Measurements from ENCODE around the gene ULBP1. TPM values are rescaled to one million over a fixed set of nuclear protein-coding genes. Genes with fewer than 3 reads are reported as not detected.

The ULBP1 gene
- total RNA-seq, 1 experiment from 2014 or later = 1.6 TPM

DNA sequence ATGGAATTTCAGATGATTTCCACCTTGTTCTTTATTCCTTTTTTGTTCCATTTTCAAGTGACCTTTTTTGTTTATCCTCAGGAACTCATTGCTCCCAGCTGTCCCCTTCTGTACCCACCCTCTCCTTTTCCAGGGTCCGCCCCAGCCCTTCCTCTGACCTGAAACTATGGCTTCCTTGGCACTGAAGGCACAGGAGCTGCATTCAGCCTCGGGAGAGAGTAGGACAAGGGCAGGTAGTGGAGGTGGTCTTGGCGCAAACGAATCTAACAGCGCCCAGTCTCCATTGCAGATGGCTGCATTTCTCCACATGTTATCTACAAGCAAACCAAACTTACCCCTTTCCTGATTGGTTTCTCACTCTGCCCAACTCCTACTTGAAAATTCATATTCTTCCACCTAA lies 30.7 kb upstream of the ULBP1 start:
- Histone ChIP-seq H3K79me2 (ENCODE audit: insufficient read depth, low read length) (no peaks in the 10 kb centered on the region), H3K56ac (ENCODE audit: insufficient read length, low read depth, low read length) (no peak overlapping the region), H2BK5ac (ENCODE audit: insufficient read length, low read length) (no peak overlapping the region), H3K9ac (ENCODE audit: extremely low read depth, insufficient read length, low read length) (no peak overlapping the region), H4K8ac (replicated peaks; ENCODE audit: insufficient read length, low read depth, low read length) (no peak overlapping the region), H3K4ac (ENCODE audit: low read depth, low read length) (no peak overlapping the region), H3T11ph (ENCODE audit: low read length) (no peak overlapping the region), H3K4me2 (ENCODE audit: insufficient read depth, insufficient read length, low read length) (no peak overlapping the region), H2BK20ac (ENCODE audit: low read depth, low read length, poor library complexity, severe bottlenecking) (no peak overlapping the region), H4K5ac (ENCODE audit: insufficient read length, low read depth, low read length) (no peak overlapping the region), H3K9me3 (ENCODE audit: control insufficient read depth, low read depth, low read length) (no peaks in the 10 kb centered on the region), H2BK12ac (ENCODE audit: insufficient read length, low read depth, low read length) (no peak overlapping the region), H3K4me1 (ENCODE audit: insufficient read depth, low read length) (no peaks in the 10 kb centered on the region), H3K27me3 (ENCODE audit: insufficient read depth, low read length) (peaks cover 30% of the 10 kb centered on the region), H4K20me1 (ENCODE audit: control insufficient read depth, insufficient read depth, insufficient read length) (no peaks in the 10 kb centered on the region), H2AK5ac (ENCODE audit: insufficient read length, low read length) (no peak overlapping the region), H3K18ac (ENCODE audit: insufficient read length, low read depth, low read length) (no peak overlapping the region), H3K79me1 (ENCODE audit: insufficient read depth, low read depth, low read length, poor library complexity, severe bottlenecking) (no peaks in the 10 kb centered on the region), H2BK15ac (ENCODE audit: low read depth, low read length) (no peak overlapping the region), H2AFZ (ENCODE audit: low read length) (no peak overlapping the region), H3K27ac (ENCODE audit: insufficient read length, low read depth, low read length) (no peak overlapping the region), H3K14ac (ENCODE audit: insufficient read depth, low read length) (no peak overlapping the region), H3K23me2 (ENCODE audit: insufficient read length, low read depth, low read length, poor library complexity, severe bottlenecking) (no peaks in the 10 kb centered on the region), H3K23ac (ENCODE audit: insufficient read length, low read depth, low read length) (no peak overlapping the region), H4K91ac (ENCODE audit: insufficient read length, low read depth, low read length) (no peak overlapping the region), H2BK120ac (ENCODE audit: low read depth, low read length, poor library complexity, severe bottlenecking) (no peak overlapping the region)
- Mint-ChIP-seq H3K27ac (no peak overlapping the region), H3K27me3 (ENCODE audit: low read depth) (peaks cover 97% of the 10 kb centered on the region), H3K4me3 (no peak overlapping the region), H3K9me3 (no peaks in the 10 kb centered on the region), H3K36me3 (ENCODE audit: insufficient read depth in 1 of 3, low read depth in 3 of 3) (no peaks in the 10 kb centered on the region), H3K4me1 (0 out of 4 replicates have a peak, but pooled peaks cover 0 to under 1% of the 10 kb centered on the region in 2 experiments)
- DNase-seq = no peak
- WGBS (ENCODE audit: extremely low coverage, insufficient read length, low lambda C conversion rate) = no CpG with 5 or more reads among the region's 5 CpGs
- TF ChIP-seq, protein P1, sequence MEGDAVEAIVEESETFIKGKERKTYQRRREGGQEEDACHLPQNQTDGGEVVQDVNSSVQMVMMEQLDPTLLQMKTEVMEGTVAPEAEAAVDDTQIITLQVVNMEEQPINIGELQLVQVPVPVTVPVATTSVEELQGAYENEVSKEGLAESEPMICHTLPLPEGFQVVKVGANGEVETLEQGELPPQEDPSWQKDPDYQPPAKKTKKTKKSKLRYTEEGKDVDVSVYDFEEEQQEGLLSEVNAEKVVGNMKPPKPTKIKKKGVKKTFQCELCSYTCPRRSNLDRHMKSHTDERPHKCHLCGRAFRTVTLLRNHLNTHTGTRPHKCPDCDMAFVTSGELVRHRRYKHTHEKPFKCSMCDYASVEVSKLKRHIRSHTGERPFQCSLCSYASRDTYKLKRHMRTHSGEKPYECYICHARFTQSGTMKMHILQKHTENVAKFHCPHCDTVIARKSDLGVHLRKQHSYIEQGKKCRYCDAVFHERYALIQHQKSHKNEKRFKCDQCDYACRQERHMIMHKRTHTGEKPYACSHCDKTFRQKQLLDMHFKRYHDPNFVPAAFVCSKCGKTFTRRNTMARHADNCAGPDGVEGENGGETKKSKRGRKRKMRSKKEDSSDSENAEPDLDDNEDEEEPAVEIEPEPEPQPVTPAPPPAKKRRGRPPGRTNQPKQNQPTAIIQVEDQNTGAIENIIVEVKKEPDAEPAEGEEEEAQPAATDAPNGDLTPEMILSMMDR (conservative IDR thresholded peaks at IDR 0.05) = no peak

All from H9 (cell line).